NT2/D1 (cell line): Measurements from ENCODE around the gene GGNBP2.
A peak's percentile ranks its signal among the peaks of the same experiment; 100 is the strongest.

Experiments used
- SUZ12 ChIP-seq: IDR thresholded peaks from 2 replicates; pipeline ENCODE4 v1.6.1; 2011; ENCODE audit not compliant: insufficient read length, insufficient read depth; ENCODE audit errors: extremely low read depth
- YY1 ChIP-seq: IDR thresholded peaks from 2 replicates; pipeline ENCODE4 v1.6.1; 2011; ENCODE audit not compliant: insufficient read length, insufficient read depth
- ZNF274 ChIP-seq: IDR thresholded peaks from 2 replicates; pipeline ENCODE4 v1.6.1; 2011; ENCODE audit warnings: mild to moderate bottlenecking, low read depth, low read length

DNA sequence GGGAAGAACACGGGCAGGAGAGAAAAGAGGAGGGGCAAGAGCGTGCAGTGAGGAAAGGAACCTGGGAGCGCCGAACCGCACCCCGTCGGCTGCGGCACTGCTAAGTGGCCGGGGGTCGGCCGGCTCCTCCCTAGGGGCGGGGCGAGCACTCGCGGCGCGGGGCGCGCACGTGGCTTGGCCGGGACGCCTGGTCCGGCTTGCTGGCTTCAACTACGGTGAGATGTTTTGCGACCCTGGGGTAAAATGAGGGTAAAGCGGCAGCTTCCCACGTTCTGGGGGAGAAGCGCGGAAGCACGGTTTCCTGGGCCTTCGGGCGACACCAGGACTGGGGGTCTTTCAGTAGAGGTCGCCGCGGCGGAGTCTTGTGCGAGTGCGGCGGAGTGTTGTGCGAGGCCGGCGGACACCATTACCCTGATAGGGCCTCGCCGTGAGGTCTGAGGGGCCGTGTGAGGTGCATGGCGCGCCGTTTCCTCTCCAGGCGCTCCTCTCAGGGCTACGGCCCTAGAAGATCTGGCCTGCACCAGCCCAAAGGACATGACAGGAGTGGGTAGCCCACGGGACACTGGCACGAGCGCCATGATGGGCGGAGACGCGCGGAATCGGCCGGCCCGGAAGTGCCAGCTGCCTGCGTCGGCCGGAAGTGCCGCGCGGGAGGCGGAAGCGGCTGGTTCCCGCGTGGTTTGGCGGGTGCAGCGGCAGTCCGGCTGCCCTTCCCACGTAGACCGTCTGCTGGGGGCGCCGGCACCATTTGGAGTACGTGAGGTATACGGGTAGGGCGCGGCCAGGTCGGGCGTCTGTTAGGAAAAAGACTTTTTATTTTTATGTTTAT is 9.7 kb upstream of the GGNBP2 start, which contains the start of the genes MYO19 and PIGW:
- no peak for TF ChIP-seq SUZ12
- TF ChIP-seq YY1 = peak; percentile 53
- no peak for TF ChIP-seq ZNF274
